Measurements from ENCODE around the gene KIAA1586. TPM values are rescaled to one million over a fixed set of nuclear protein-coding genes. Genes with fewer than 3 reads are reported as not detected.

KIAA1586 gene
- total RNA-seq, 4 donors from 2014 or later = 6.2 to 9.9 (median 8.7) TPM

DNA sequence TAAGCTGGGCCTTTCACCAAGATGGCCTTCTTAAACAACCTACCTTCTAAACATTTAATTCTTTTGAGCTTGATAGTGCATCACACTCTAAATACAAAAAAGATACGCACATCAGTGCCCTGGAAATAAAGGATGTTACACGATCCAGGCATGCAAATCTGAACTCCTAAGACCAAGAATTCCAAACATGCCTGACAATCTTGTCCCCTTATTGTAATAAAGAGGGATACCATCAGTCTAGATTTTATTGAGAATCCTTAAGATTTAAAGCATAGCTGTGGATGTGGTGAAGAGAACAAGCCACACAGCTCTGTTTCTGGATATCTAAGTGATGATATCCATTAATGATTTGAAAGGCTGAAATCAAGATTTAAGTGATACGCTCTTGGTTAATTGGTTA is 56.5 kb downstream of the KIAA1586 start:
- TF ChIP-seq EP300 (IDR thresholded peaks at IDR 0.05) (no peak), POLR2A (IDR thresholded peaks at IDR 0.05; ENCODE audit: low read depth) (no peak), POLR2AphosphoS5 (IDR thresholded peaks at IDR 0.05) (no peak), CTCF (IDR thresholded peaks at IDR 0.05) (no peak)
- H3K4me1 ChIP-seq = peaks cover 0 to 9% (median 3%) of the 10 kb centered on the region in 4 donors
- H3K27me3 ChIP-seq = no peaks in the 10 kb centered on the region
- DNase-seq (ENCODE audit: extremely low spot score) = no peak
- H3K4me3 ChIP-seq = no peak overlapping the region
- peaks cover 32 to 62% (median 50%) of the 10 kb centered on the region in 4 donors for H3K36me3 ChIP-seq
- WGBS = 93% methylated on average over 3 of the region's 3 CpGs
- intact Hi-C loops (cut with DNase I) = loop anchor here (5.0 kb wide), 1 partner anchor 64 kb away; no protein-coding TSS in a partner anchor
- H3K27ac ChIP-seq (replicated peaks in 1 of 4) = no peak overlapping the region
- no peaks in the 10 kb centered on the region for H3K9me3 ChIP-seq

GRCh38 chr6:57104336-57104735 is 57.8 kb downstream of the KIAA1586 start:
- H3K36me3 ChIP-seq = peaks cover 30 to 49% (median 43%) of the 10 kb centered on the region in 4 donors
- no peak overlapping the region for H3K27ac ChIP-seq (replicated peaks in 1 of 4)
- no peak overlapping the region for H3K4me3 ChIP-seq
- H3K4me1 ChIP-seq = peaks cover 0 to 8% (median 2%) of the 10 kb centered on the region in 4 donors
- no peaks in the 10 kb centered on the region for H3K27me3 ChIP-seq
- no peak for DNase-seq (ENCODE audit: extremely low spot score)
- no peaks in the 10 kb centered on the region for H3K9me3 ChIP-seq
- TF ChIP-seq CTCF (IDR thresholded peaks at IDR 0.05) (no peak), POLR2A (IDR thresholded peaks at IDR 0.05; ENCODE audit: low read depth) (no peak), POLR2AphosphoS5 (IDR thresholded peaks at IDR 0.05) (no peak), EP300 (IDR thresholded peaks at IDR 0.05) (no peak)
- WGBS = 89% methylated on average over 5 of the region's 5 CpGs
- intact Hi-C loops (cut with DNase I) = loop anchor here (5.0 kb wide), 1 partner anchor 63 kb away; no protein-coding TSS in a partner anchor

Small RNA genes within 50 kb of the gene (small RNA-seq; reads per million reads assigned to genes)
- gene FTH1P15 = 0 reads per million in 3 donors

Other genes starting within 250 kb of the KIAA1586 start
- 1 to 10 TPM in 3 of 4 donors, under 1 TPM in 1; 0.45 to 1.7 (median 1.5) TPM for gene BEND6, start 91.6 kb upstream of the KIAA1586 start, total RNA-seq
- 10 to 100 TPM; 32.0 to 49.0 (median 38.0) TPM for gene ZNF451, start 43.5 kb downstream of the KIAA1586 start, total RNA-seq
- 10 to 100 TPM; 29.0 to 42.8 (median 39.6) TPM for gene BAG2, start 125.6 kb downstream of the KIAA1586 start, total RNA-seq
- gene RAB23, start 175.6 kb downstream of the KIAA1586 start, total RNA-seq = 100 to 1,000 TPM in 1 of 4 donors, 10 to 100 TPM in 3; 57.8 to 102 (median 70.3) TPM

Data from esophagus muscularis mucosa (tissue), 4 donors.